Measurements from ENCODE around the gene ITGAD. TPM values are rescaled to one million over a fixed set of nuclear protein-coding genes. Genes with fewer than 3 reads are reported as not detected.

The ITGAD gene
- total and polyA plus RNA-seq, 2 experiments from 2014 or later: not detected

DNA sequence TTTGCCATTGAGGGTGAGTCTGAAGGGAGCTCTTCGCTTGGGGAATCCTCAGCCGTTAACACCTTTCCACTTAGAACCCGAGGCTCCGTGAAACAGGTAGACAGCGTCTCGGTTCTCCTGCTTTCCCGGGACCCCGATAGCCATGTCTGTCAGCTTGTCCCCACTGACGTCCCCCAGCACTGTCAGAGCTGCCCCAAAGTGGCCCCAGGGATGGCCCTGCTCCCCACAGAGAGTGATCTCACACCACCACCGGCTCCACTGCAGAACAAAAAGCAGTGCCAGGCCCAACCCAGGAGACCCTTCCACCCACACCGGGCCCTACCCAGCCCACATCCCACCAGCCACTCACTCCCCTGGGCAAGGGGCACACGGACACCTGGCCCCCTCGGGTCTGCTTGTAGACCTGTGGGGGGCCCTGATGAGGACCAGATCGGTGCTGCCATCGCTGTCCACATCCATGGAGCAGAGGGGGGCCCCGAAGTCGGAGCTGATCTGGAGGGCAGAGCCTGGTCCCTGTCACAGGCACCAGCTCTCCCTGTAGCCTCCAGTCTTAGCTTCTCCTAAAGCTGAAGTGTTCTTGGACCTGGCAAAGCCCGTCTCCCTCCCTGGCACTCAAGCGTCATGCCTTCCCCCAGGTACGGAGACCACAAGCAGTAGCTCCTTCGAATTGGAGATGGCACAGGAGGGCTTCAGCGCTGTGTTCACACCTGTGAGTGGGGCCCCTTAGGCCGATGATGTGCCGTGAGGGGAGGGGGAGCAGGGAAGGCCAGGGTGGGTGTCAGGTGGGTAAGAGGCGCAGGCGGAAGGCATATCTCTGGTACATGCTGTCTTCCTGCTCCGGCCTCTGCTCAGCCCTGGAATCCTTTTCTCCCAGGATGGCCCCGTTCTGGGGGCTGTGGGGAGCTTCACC is 31.7 kb upstream of the ITGAD start (continued):
- TF ChIP-seq, protein P1, sequence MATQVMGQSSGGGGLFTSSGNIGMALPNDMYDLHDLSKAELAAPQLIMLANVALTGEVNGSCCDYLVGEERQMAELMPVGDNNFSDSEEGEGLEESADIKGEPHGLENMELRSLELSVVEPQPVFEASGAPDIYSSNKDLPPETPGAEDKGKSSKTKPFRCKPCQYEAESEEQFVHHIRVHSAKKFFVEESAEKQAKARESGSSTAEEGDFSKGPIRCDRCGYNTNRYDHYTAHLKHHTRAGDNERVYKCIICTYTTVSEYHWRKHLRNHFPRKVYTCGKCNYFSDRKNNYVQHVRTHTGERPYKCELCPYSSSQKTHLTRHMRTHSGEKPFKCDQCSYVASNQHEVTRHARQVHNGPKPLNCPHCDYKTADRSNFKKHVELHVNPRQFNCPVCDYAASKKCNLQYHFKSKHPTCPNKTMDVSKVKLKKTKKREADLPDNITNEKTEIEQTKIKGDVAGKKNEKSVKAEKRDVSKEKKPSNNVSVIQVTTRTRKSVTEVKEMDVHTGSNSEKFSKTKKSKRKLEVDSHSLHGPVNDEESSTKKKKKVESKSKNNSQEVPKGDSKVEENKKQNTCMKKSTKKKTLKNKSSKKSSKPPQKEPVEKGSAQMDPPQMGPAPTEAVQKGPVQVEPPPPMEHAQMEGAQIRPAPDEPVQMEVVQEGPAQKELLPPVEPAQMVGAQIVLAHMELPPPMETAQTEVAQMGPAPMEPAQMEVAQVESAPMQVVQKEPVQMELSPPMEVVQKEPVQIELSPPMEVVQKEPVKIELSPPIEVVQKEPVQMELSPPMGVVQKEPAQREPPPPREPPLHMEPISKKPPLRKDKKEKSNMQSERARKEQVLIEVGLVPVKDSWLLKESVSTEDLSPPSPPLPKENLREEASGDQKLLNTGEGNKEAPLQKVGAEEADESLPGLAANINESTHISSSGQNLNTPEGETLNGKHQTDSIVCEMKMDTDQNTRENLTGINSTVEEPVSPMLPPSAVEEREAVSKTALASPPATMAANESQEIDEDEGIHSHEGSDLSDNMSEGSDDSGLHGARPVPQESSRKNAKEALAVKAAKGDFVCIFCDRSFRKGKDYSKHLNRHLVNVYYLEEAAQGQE (IDR thresholded peaks at IDR 0.05; ENCODE audit: unreplicated experiment): no peak
- no peak for TF ChIP-seq POLR2AphosphoS5 (IDR thresholded peaks at IDR 0.05; ENCODE audit: low read depth)
- TF ChIP-seq NANOG (IDR thresholded peaks at IDR 0.05; ENCODE audit: borderline replicate concordance): no peak
- TF ChIP-seq JUNB (IDR thresholded peaks at IDR 0.05; ENCODE audit: unreplicated experiment): no peak
- TF ChIP-seq ZNF331 (CRISPR knock-in tag; IDR thresholded peaks at IDR 0.05; ENCODE audit: low read depth): no peak

DNA sequence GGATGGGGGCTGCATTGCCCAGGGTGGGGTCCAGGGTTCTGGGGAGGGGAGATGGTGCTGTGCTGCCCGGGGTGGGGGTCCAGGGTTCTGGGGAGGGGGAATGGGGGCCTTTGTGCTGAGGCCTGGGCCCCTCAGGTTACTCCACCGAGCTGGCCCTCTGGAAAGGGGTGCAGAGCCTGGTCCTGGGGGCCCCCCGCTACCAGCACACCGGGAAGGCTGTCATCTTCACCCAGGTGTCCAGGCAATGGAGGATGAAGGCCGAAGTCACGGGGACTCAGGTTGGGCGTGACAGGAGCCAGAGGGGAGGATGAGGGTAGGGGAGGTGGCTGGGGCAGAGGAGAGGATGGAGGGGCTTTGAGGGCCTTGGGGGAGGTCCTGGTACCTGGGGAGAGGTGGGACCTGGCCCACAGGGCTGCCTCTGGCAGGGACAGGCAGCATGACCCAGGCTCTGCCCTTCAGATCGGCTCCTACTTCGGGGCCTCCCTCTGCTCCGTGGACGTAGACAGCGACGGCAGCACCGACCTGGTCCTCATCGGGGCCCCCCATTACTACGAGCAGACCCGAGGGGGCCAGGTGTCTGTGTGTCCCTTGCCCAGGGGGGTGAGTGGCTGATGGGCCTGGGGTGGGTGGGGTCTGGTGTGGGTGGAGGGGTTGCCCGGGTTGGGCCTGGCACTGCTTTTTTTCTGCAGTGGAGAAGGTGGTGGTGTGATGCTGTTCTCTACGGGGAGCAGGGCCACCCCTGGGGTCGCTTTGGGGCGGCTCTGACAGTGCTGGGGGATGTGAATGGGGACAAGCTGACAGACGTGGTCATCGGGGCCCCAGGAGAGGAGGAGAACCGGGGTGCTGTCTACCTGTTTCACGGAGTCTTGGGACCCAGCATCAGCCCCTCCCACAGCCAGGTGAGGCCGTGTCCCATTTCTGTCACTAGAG is 30.4 kb upstream of the ITGAD start:
- TF ChIP-seq NANOG (IDR thresholded peaks at IDR 0.05; ENCODE audit: borderline replicate concordance): no peak
- TF ChIP-seq, protein P1 (IDR thresholded peaks at IDR 0.05; ENCODE audit: unreplicated experiment): no peak
- Mint-ChIP-seq H3K9me3 (peaks cover 2% of the 10 kb centered on the region), H3K4me3 (no peak overlapping the region), H3K4me1 (no peaks in the 10 kb centered on the region), H3K27ac (no peak overlapping the region), H3K36me3 (ENCODE audit: low read depth) (no peaks in the 10 kb centered on the region; the same call in 2 of the 3 replicates), H3K27me3 (ENCODE audit: insufficient read depth, low read depth, poor library complexity) (peaks cover 6% of the 10 kb centered on the region)
- no peak overlapping the region for H2AFZ ChIP-seq
- H3K27me3 ChIP-seq (ENCODE audit: insufficient read depth): no peaks in the 10 kb centered on the region
- no peak overlapping the region for H3K27ac ChIP-seq (ENCODE audit: low read depth)
- H3K36me3 ChIP-seq (ENCODE audit: insufficient read depth): no peaks in the 10 kb centered on the region
- H3K4me1 ChIP-seq (ENCODE audit: insufficient read depth): no peaks in the 10 kb centered on the region
- no peak overlapping the region for H3K4me2 ChIP-seq
- H4K20me1 ChIP-seq (replicated peaks; ENCODE audit: insufficient read depth): no peaks in the 10 kb centered on the region; the same call in 1 of the 2 replicates
- H3K79me2 ChIP-seq (replicated peaks; ENCODE audit: insufficient read depth): no peaks in the 10 kb centered on the region
- no peaks in the 10 kb centered on the region for H3F3A ChIP-seq (replicated peaks; ENCODE audit: low read depth)
- DNase-seq (ENCODE audit: low spot score) (no peak), ATAC-seq (no peak)
- H3K4me3 ChIP-seq: no peak overlapping the region
- H3K9me2 ChIP-seq (ENCODE audit: insufficient read depth): no peaks in the 10 kb centered on the region

Data from GM23338 (cell line).